NT2/D1 (cell line): ENCODE measurements around the gene CAMTA2.

Experiments
- SUZ12 ChIP-seq: IDR thresholded peaks from 2 replicates; pipeline ENCODE4 v1.6.1; 2011; ENCODE audit not compliant: insufficient read length, insufficient read depth; ENCODE audit errors: extremely low read depth
- YY1 ChIP-seq: IDR thresholded peaks from 2 replicates; pipeline ENCODE4 v1.6.1; 2011; ENCODE audit not compliant: insufficient read length, insufficient read depth
- ZNF274 ChIP-seq: IDR thresholded peaks from 2 replicates; pipeline ENCODE4 v1.6.1; 2011; ENCODE audit warnings: mild to moderate bottlenecking, low read depth, low read length

DNA sequence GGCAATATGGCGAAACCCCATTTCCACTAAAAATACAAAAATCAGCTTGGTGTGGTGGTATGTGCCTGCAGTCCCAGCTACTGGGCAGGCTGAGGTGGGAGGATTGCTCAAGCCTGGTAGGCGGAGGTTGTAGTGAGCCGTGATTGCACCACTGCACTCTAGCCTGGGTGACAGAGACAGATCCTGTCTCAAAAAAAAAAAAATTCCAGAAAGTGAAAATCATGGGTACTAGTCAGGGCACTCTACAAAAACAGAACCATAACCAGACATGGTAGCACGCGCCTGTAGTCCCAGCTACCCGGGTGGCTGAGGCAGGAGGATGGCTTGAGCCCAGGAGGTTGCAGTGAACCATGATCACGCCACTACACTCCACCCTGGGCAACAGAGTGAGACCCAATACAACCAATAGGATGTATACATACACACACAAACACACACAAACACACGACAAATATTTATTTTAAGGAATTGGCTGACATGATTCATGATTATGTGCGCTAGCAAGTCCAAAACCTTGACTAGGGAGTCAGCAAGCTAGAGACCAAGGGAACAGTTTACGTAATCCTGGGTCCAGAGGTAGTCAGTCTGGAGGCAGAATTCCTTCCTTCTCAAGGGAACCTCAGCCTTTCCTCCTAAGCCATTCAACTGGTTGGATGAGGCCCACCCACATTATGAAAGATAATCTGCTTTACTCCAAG lies 67.0 kb downstream of the CAMTA2 start:
- TF ChIP-seq YY1 (no peak), SUZ12 (no peak), ZNF274 (no peak)
